GM21786 (cell line): Measurements from ENCODE around the gene SH3BP5L.

Experiments used
- ATAC-seq: cut with Tn5 transposase; IDR thresholded peaks from one replicate; pipeline ENCODE4 v1.9.1; 2021; ENCODE audit not compliant: unreplicated experiment

SH3BP5L gene

DNA sequence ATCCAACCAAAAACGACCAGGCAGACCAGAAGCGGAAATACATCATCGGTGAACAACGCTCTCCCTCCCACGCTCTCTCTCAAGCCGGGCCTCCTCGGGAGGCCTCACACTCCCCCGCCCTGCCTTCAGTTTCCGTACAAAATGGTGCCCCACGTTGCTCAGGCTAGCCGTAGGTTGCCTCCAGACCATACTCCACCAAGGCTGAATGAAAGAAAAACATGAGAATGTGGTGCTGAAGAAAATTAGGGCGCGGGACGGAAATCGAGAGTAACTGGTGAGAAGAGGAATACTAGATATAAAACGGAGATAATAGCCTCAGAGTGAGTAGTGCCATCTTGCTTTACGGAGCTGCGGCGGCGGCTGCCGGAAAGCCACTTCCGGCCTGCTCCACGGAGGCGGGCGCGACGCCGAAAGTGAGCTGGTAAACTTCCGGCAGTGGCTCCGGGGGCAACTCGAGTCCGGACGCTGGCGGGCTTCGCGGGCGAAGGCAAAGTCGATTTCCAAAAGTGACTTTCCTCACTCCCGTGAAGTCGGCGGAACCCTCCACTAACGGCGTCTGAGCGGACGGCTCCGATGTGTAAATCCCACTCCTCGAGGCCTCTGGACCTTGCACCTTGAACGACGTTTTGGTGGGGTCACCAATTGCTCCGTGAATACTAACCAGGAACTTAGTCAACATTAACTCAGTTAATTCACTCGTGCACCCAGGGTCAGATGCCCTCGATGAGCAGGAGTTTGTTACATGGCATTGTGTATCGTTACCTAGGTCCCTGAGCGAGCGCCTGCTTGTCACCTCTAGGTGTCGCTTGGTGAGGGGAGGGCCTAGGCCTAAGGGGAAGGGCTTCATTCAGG, at the start of gene SH3BP5L:
TSS of gene SH3BP5L (minus strand) at position 7 of the 852 bp plus-strand sequence. CDS start 980 bp downstream, outside the sequence.
- ATAC-seq: peak; percentile 93

DNA sequence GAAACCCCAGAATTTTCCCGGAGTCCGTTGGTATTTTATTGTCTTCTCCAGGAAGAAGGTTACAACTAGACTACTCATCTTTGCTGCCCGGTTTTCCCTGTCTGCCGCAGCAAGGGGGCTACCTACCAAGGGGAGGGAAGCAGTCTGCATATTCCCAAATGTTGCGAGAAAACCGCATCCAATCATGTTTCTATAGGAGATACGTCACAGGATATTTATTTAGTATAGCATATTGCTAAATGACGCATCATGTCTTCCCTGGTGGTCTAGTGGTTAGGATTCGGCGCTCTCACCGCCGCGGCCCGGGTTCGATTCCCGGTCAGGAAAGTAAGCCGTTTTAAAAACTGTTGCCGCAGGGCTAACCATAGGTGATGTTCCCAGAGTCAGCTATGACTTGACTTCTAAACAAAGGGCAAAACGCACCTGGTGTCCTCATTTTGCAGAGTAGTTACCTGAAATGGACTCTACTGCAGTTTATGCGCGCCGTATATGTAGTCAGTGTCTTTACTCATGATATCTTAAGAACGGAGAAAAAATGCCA, 48.3 kb upstream of the SH3BP5L start:
- ATAC-seq: peak; percentile 57

DNA sequence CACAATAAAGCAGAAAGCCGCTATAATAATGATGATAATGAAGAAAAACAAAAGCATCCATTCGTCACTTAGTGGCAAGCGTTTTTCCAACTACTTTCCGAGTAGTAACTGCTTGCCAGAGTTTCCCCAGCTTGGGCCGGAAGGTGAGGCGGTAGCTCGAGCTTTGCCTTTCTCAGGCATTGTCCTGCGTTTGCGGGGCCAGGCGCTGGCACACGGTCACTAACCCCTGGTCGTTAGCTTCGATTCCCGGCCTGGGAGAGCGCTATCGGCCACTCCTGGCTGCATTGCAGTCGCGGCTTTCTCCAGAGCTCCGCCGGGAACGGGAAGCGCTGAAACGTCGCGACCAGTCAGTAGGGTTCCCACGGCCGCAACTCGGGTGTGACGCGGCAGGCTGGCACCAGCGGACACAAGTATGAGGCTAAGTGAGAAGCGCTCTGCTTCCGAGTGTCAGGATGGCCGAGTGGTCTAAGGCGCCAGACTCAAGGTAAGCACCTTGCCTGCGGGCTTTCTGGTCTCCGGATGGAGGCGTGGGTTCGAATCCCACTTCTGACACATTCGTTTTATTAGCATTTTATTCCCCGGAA, 47.8 kb upstream of the SH3BP5L start:
- peak; percentile 83 for ATAC-seq

GRCh38 chr1:248872752-248873408, 47.2 kb upstream of the SH3BP5L start:
- ATAC-seq: peak; percentile 39

DNA sequence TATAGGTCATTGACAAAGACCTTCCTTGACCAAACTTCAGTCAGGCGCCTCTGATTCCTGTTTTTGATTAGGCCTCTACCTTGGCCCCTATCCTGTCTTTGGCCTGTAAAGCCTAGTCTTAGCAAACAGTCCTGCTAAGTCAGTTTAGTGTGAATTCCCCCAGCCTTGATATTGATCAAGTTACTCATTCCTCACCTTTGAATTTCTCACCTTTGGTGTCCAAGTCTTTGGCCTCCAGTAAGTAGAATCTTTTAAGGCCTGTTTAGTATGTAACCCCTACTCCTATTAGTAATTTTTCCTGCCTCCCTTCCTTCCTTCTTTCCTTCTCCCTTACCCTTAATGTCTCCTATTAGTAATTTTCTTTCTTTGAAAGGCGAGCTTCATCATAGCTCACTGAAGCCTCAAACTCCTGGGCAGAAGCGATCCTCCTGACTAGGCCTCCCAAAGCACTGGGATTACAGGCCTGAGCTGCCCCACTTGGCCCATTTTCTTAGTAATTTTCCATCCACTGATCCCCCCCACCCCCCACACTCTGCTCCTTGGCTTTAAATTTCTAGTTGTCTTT, 46.2 kb upstream of the SH3BP5L start:
- ATAC-seq: no peak

DNA sequence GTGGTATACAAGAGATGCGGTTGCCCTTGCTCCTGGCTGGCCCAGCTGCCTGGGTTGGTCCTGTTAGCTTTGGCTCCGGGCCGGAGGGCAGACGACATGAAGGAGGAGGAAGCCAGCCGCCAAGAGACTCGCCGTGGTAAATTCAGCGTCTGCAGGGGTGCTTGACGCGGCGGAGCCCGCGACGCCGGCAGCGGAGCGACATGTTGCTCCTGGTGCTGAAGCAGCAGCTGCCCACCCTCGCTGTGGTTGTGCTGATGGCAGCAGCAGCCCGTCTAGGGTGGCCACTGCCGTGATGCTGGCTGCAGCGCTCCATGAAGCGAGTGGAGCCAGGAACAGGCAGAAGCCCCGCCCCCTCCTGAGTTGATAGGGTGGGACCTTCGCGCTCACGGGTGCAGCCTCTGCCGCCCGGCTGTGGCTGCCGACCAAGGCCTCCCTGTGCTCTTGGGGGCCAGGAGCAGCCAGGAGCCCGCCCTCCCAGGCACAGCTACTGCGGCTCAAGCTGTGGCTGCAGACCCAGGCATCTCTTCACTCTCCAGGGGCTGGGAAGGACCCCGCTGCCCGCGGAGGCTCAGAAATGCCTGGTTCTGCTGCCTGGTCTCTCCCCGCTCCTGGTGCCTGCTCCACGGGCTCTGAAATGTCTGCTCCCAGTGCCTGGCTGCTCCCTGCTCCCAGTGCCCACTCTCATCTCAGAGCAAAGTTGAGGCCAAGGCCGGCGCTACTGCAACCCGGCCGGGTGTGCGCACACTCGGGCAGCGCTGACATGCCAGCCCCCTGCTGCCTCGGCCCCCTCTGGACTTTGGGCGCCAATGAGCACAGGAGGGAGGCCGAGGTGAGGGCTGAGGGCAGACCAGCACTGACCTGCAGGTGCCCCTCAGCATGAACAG, 37.5 kb upstream of the SH3BP5L start:
- peak; percentile 68 for ATAC-seq

DNA sequence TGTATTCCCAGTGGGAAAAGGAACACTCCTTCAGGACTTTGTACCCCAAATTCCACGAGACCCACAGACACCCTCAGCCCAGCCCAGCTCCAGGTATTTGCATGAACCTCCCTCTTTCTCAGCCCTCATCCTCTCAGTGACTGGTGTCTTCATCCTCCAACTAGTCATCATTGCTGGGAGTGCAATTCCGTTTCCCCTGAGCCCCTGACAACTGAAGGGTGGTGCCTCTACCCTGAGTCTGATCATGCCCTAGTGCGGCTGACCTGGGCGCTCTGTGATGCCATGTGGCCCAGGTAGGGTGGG, 36.9 kb upstream of the SH3BP5L start:
- peak; percentile 13 for ATAC-seq

GRCh38 chr1:248861616-248862015, 35.9 kb upstream of the SH3BP5L start:
- ATAC-seq: no peak

DNA sequence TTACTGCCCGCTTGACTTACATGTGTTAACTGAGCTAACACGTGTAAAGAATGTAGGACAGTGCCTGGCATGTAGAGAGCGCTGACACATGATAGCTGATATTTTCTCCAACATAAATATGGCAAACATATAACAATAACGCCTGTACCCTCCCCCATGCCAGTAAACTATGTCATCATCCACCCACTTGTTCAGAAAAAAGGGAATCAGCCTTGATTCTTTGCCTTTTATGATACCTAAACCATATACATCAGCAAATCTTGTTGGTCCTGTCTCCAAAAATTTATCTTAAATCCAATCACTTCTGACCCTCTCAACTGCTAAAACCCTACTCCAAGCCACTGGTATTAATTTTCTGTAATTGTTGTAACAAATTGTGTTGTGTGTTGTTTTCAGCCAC, 34.3 kb upstream of the SH3BP5L start:
- no peak for ATAC-seq

- ATAC-seq: peak; percentile 71
Observed at GRCh38 chr1:248858891-248859889, 33.5 kb upstream of the SH3BP5L start, which contains the start of gene ZNF692. TSS of gene ZNF692 (minus strand) at chr1:248859085. CDS start at chr1:248858309, 776 bp downstream.

GRCh38 chr1:248858096-248858890, 32.6 kb upstream of the SH3BP5L start:
- ATAC-seq: peak; percentile 31

- no peak for ATAC-seq
Observed at GRCh38 chr1:248857749-248858095, 32.0 kb upstream of the SH3BP5L start.

GRCh38 chr1:248857201-248857600, 31.5 kb upstream of the SH3BP5L start:
- no peak for ATAC-seq

DNA sequence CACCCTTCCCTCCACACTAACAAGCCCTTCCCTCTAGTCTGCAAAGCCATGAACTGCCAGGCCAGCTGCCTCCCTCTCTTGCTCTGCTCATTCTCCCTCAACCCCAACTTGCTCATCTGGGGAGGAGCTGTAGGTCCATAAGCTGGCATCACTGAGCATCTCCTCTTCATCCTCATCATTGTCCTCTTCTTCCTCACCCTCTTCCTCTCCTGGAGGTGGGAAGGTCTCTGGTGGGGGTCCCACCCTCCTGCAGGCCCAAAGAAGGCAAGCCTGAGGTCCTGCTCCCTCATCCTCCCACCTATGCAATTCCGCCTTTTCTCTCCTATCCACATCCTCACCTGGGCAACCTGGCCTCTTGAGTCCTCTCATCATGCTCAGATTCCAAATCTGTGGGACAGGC, 30.5 kb upstream of the SH3BP5L start:
- ATAC-seq: no peak

- no peak for ATAC-seq
Observed at GRCh38 chr1:248855580-248855979, 29.9 kb upstream of the SH3BP5L start.

DNA sequence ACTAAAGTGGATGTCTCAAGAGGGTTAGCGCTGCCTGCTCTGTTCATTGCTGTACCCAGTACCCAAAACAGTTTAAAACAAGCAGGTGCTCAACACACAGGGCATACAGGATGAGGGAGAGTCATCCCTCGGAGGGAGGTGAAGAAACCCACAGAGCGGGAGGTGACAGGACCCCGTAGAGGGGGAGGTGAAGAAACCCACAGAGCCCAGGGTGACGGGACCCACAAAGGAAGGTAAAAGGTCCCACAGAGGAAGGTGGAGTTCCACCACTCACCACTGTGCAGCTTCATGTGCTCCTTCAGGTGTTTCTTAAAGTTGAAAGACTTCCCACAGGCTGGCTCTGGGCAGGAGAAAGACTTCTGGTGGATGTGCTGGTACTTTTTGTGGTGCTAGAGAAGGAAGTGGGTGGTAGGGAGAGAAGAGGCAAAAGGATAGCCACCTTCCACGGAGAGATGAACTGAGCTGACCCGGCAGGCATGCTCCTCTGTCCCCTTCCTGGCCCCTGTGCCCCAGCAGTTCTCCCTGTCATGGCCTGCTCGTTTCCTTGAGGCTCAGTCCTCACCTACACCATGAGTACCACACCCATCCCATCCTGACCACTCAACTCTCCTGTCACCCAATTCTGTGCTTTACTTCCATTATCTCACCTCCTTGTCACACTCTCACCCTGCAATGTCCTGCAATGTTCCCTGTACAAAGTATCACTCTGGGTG, 28.1 kb upstream of the SH3BP5L start:
- no peak for ATAC-seq

GRCh38 chr1:248852481-248853405, 27.0 kb upstream of the SH3BP5L start:
- ATAC-seq: peak; percentile 42
